Activated CD8-positive, alpha-beta memory T cell treated with anti-CD3 and anti-CD28 coated beads, Interleukin-2, amount 50 U/mL, for 24 hours (primary cell): ENCODE data around the gene EWSR1.
A peak's percentile ranks its signal among the peaks of the same experiment; 100 is the strongest.

ENCODE experiments used
- DNase-seq: peaks from one replicate; pipeline ENCODE4 v3.0.0-alpha.2; 2020; ENCODE audit errors: extremely low read depth

EWSR1 gene

DNA sequence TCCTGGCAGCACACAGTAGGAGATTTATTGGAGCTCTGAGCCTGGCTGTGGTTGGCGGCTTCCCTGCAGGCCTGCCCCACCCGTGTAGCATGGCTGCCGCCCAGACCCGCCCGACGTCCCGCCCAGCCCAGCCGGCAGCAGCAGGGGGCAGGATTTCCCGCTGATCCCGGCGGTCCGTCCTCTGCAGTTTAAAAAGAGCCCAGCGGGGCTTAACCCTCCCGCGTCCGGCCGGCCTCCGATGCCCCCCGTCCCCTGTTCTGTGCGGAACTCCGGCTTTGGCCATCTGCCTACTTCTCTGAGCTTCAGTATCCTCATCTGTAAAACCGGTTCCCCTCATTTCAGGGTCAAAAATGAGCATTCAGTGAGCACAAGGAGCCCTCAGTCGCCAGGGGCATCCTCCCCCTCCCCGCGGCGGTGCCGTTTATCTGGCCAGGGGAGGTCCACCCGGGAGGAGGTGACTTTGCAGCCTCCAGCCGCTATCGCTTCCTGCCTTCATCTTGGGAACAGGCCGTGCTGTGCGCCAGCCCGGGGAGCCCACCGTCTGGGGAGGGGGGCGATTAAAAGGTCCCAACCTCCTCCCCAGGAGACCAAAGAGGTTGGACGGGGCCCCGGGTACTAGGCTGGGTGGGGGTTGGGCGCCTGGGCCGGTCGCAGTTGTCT, 38.2 kb downstream of the EWSR1 start, which contains the start of gene GAS2L1:
Gene GAS2L1, plus strand, starts transcription at position 476 of the 660 bp plus-strand sequence. CDS start 1,456 bp downstream, outside the sequence.
- DNase-seq, result no peak

DNA sequence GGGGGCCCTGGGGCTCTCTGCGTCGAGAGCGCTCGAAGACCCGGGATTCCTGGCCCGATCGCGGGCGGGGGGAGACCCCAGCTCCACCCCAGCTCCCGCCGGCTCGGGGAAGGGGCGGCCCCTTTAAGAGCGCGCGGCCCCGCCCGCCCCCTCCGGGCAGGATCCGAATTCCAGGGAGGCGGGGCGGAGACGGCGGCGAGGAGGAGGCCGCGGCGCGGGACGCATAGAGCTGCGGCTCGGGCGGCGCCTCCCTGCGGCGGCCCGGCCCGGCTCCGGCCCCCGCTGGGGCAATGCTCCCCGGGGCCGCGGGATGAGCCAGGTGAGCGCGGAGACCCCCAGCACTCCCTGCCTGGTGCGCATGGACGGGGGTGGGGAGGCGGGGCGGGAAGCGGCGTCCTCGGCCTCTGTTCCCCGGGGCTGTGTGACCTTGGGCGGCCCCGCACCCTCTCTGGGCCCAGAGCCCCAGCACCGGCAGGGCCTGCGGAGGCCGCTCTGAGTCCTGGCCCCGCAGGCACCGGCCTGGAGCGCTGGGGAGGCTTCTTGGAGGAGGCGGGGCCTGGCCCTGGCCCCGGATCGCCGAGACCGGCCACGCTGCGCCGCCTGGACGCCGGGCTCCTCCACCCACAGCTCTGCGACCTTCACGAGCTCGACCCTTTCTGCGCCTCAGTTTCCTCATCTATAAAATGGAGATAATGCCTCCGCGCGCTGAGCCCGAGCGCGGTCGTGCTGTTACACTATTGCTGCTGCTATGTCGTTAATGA, 38.9 kb downstream of the EWSR1 start:
- DNase-seq, result no peak

DNA sequence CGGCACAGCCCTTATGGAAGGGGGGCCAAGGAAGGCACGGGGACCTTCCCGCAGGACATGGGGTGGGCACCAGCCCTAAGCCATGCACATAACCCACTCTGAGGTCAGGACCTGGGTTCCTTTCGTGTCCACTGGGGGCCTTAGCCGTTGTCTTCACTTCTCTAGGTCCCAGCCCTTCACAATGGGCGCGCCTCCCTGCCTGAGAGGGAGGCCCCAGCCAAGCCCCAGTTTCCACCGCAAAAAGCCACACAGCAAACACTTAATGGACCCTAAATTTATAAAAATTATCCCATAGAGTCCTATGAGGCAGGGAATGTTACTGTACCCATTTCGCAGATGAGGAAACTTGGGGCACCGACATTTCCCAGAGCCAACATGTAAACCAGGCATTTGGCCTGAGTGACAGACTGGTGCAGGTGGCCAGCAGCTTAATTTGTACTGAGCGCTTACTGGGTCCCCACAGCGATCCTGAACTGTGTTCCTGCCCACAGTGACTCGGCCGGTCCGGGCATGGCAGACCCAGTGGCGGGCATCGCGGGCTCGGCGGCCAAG, 39.6 kb downstream of the EWSR1 start:
- no peak for DNase-seq

DNA sequence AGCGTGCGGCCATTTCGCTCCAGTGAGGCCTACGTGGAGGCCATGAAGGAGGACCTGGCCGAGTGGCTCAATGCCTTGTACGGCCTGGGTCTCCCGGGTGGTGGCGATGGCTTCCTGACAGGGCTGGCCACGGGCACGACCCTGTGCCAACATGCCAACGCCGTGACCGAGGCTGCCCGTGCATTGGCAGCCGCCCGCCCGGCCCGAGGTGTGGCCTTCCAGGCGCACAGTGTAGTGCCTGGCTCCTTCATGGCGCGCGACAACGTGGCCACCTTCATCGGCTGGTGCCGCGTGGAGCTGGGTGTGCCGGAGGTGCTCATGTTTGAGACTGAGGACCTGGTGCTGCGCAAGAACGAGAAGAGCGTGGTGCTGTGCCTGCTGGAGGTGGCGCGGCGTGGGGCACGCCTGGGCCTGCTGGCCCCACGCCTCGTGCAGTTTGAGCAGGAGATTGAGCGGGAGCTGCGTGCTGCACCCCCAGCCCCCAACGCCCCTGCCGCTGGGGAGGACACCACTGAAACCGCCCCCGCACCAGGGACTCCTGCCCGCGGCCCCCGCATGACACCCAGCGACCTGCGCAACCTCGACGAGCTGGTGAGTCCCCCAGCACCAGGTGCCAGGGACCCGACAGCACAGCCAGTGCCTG, 40.2 kb downstream of the EWSR1 start:
- no peak for DNase-seq

DNA sequence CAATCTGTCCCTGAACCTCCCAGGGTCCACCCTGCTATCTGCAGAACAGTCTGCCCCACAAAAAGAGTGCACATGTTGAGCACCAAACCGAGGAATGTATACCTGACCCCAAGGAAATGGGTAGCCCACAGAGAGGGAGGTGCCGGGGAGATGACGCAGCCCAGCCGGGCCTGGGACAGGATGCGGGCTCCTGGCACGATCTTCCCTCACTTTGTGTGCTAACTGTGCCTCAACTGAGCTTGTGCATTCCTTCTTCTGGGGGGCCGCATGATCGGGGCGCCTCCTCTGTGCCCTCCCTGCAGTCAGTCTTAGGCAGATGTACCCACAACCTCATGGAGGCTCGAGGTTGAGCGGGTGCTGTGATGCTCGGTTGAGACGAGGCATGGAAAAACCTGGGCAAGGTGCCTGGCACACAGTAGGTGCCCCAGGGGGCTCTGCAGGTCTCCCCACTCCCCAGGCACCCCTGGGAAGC, 40.8 kb downstream of the EWSR1 start:
- DNase-seq, result no peak

DNA sequence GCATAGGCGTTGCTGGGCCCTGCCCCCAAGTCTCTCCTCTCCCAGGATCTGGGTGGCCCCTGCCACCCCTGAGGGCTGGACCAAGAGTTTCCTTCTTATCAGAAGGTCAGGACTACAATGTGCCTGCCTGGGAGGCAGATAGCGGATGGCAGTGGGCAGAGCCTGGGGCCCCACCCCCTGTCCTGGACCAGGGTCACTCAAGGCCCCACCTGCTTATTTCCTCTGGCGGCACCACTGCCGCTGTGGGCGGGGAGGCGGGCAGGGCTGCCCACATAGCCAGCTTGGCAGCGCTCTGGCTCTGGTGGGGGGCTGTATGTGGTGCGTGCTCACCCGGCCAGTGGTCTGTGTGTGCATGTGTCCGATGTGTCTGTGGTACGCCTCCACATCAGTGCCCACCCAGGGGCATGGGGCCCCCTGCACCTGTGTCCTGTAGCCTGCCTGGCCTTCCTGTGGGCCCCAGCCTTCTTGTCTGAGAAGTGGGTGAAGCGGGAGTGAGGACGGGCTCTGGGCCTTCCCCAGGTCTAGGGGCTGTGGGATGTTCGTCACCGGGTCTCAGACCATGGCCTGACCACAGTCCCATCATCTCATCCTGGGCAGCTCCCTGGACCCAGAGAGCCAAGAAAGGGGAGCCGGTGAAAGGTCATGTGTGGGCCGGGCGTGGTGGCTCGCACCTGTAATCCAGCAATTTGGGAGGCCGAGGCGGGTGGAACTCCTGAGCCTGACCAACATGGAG, 41.4 kb downstream of the EWSR1 start:
- DNase-seq, result no peak

DNA sequence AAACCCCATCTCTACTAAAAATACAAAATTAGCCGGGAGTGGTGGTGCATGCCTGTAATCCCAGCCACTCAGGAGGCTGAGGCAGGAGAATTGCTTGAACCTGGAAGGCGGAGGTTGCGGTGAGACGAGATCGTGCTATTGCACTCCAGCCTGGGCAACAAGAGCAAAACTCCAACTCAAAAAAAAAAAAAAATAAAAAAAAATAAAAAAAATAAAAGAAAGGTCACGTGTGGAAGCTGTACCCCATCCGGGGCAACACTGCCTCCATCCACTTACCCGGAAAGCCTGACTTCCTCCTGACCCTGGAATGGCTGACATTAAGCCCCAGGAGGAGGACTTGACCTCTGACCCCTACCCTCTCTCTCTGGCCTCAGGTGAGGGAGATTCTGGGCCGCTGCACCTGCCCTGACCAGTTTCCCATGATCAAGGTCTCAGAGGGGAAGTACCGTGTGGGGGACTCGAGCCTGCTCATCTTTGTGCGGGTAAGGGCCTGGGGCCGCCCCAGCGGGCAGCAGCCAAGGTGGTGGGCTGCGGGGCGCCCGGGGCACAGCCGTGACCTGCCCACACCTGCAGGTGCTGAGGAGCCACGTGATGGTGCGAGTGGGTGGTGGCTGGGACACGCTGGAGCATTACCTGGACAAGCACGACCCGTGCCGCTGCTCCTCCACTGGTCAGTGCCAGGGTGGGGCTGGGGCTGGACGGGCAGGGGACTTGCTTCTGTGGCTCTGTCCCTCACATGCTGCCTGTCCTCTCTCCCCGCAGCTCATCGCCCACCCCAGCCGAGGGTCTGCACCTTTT, 42.2 kb downstream of the EWSR1 start:
- no peak for DNase-seq

DNA sequence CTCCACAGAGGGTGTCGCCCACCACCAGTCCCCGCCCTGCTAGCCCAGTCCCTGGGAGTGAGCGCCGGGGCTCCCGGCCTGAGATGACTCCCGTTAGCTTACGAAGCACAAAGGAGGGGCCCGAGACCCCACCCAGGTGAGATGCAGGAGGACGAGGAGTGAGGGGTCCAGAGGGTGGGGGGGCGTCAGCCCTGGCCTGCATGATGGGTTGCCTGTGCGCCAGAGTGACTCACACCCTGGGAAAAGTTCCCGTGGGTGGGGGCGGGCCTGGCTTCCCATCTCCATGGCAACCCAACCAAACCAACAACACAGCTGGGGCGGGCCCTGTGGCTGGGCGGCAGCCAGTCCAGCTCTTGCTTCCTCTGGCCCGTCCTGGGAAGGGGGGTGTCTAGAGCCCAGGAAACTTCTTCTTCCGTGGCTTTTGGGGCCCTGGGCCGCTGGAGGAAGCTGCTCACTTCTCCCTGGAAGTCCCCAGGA, 42.8 kb downstream of the EWSR1 start:
- DNase-seq, result peak; percentile 14

DNA sequence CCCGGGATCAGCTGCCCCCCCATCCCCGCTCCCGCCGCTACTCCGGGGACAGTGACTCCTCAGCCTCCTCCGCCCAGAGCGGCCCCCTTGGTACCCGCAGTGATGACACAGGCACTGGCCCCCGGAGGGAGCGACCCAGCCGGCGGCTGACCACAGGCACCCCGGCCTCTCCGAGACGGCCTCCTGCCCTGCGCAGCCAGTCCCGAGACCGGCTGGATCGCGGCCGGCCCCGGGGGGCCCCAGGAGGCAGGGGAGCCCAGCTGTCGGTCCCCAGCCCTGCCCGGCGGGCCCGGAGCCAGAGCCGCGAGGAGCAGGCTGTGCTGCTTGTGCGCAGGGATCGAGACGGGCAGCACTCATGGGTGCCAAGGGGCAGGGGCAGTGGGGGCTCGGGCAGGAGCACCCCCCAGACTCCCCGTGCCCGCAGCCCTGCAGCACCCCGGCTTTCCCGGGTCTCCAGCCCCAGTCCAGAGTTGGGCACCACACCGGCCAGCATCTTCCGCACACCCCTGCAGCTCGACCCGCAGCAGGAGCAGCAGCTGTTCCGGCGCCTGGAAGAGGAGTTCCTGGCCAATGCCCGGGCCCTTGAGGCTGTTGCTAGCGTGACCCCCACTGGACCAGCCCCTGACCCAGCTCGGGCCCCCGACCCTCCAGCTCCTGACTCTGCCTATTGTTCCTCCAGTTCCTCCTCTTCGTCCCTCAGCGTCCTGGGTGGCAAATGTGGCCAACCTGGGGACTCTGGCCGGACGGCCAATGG, 43.6 kb downstream of the EWSR1 start:
- no peak for DNase-seq

DNA sequence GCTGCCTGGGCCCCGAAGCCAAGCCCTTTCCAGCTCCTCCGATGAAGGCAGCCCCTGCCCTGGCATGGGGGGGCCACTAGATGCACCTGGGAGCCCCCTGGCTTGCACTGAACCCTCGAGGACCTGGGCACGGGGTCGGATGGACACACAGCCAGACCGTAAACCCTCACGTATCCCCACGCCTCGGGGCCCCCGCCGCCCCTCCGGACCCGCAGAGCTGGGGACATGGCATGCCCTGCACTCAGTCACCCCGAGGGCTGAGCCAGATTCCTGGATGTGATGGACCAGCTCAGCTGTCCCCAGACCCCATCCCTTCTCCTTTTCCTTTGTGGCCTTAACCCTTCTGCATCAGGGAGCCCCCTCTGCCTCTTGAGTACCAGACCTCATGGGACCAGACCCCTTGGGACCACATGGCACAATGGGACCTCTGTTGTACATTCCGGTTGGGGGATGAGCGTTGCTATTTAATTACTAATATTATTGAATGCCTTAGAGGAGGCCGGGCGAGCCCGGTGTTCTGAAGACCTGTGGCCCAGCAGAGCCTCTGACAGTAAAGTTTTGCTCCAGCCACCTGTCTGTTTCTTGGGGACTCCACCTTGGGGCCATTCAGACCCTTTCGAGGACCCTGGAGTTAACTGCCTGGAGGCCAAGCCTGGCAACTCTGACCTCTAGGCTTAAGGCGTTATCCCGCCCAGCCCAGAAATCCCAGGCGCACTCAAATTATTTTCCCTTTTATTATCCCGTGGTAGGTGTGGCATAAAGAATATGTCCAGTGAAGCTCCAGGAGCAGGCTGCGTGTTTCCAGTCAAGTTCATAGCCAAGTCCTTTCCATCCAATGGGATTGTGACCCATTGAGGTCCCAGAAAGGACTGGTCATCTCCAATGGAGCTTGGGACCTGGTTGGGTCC, 44.4 kb downstream of the EWSR1 start:
- DNase-seq, result no peak

DNA sequence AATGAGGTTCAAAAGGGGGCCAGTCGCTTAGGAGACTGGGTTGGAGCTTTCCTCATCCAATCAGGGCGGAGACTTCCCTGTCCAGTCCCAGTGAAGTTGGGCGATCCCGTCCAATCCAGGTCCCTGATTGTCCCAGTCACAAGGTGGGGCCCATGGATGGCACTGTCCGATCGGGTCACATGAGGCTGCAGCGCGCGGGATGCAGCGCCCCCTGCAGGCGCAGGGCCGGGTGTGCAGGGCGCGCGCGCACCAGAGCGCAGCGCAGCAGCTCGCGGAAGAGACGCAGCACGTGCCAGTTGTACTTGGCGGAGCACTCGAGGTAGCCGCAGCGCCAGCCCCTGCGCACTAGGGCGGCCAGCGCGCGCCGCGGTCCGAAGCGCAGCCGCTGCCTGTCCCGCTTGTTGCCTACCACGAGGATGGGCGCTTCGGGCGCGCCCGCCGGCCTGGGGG, 45.1 kb downstream of the EWSR1 start:
- no peak for DNase-seq

DNA sequence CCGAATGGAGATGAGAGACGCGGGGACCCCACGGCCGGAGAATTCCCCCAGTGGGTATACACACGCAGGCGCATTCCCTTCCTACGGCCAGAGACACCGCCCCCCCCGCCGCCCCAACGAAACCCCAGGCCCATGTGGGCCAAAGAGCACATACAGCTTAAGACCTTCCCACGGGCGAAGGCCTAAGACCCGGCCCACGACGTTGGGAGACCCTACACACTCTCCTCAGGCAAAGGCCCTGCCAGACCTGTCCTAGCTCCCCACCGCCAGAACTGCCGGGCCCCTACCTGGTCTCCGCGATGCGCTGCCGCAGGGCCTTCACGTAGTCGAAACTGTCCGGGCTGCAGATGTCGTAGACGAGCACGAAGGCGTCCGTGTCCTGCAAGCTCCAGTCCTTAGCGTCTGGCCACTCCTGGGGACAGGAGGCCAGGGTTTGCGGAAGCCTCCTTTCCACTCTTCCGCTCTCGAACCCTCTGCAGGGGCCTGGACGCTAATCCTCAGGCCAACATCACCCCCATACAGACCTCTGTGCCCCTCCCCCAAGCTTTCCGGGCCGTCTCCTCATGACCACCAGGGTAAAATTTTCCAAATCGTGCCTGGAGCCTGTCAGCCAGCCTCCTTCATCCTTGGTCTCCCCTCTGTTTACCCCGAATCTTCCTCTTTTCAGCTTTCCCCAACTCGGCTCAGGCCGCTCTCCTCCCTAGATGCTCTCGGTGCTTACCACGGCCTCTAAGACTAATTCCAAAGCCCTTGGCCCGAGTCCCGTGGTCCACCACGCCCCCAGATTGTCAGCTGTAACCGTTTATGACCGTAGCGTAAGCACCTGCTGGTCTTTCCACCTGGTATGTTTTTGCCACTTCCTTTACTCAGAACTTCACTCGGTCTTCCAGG, 45.8 kb downstream of the EWSR1 start:
- DNase-seq, result no peak

DNA sequence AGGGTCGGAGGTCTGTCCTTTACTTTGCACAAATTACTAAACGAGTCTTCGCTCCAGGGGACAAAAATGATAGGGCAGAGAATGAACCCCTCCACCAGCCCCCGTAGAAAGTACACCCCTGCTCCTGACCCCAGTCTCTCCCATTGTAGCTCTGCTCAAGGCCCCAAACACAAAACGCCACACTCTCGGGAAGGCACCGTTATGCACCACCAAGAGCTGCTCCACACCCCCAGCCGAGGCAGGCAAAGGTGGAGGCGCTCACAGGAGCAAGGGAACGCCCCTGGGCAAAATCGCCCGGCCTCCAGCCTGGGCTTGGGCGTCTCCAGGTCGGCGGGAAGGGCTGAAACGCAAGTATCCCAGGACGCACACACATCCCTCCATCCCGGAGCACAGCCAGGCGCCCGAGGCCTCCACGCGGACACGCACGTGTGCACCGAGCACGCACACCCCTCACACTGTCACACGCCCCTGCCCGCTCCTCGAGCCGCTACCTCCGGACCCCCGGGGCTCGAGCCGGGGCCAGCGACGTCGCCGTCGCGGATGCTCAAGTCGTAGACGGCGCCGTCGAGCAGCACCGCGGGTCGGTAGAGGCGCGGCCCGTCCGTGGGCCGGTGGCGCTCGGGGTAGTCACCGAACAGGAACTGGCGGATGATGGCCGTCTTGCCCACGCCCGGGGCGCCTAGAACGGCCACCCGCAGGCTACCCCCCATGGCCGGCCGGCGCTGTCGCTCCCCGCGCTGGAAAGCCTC, 46.6 kb downstream of the EWSR1 start:
- DNase-seq, result no peak

DNA sequence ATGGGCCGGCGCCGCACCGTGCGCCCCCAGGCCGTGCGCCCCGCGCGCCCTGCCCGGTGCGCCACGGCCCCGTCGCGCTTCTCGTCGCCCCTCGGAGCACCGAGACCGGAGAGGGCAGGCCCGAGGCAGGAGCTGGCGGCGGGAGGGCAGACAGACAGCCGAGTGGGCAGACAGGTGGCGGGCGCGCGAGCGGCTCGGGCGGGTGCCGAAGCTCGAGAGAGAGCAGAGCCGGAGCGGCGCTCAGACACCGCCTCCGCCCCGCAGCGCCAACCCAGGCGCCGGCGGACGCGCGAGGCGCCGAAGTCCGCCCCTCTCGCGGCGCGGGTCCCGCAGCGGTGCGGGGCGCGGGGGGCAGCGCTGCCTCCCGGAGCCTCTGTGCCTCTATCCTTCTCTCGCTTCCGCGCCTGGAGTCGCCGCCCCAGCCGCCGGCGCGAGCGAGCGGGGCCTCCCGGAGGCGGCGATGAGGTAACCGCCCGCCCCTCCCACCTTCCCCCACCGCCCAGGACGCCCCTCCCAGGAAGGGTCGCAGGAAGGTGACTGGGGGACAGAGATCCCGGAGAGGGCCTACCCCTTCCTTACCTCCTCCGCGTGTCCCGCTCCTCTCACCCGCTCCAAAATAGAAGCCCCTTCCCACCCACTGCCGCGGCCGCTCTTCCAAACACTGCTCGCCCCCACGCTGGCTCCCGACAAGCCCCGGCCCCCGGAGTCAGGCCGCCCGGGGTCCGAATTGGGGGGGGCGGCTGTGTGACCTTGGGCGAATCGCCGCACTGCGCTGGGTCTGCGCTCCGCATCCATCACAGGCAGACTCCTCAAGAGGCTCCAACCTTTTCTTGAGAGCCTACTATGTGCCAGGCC, 47.4 kb downstream of the EWSR1 start, which contains the start of gene RASL10A:
Gene RASL10A, minus strand, starts transcription at position 412 of the 855 bp plus-strand sequence. CDS start 451 bp downstream, outside the sequence.
- DNase-seq, result no peak

DNA sequence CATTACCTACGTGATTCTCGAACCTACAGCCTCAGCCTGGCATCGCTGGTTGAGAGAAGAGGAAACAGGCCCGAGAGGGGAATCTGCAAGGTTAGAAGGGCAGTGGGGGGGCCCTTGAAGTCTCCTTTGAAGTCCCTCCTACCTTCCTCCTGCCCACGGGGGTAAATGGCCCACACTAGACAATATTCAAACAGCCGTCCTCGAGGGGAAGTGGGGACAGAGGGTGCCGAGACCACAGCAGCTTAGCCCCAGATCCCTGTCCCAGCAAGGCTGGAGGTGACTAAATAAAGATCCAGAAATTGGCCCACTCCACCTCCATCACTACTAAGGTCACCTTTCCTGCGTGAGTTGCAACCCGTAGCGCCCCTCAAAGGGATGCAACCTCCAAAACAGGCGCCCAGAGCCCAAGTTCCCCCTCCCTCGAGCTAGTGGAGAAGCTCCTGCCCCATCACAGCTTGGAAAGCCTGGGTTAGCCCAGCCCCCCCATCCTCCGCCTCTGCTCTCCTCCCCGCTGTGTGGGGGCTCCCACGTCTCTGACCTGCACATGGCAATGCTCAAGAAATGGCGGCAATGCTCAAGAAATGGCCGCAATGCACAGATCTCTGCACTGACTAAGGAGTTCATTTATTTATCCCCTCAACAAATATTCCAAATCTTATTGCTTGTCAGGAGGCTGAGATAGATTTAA, 48.2 kb downstream of the EWSR1 start:
- DNase-seq, result no peak
